Embryonic facial prominence (tissue), 1 donor: ENCODE results near the gene RAMP3.

Experiments
- DNase-seq: peaks from one replicate; pipeline ENCODE4 v3.0.0-alpha.2; 2016; ENCODE audit errors: extremely low spot score

Gene RAMP3

DNA sequence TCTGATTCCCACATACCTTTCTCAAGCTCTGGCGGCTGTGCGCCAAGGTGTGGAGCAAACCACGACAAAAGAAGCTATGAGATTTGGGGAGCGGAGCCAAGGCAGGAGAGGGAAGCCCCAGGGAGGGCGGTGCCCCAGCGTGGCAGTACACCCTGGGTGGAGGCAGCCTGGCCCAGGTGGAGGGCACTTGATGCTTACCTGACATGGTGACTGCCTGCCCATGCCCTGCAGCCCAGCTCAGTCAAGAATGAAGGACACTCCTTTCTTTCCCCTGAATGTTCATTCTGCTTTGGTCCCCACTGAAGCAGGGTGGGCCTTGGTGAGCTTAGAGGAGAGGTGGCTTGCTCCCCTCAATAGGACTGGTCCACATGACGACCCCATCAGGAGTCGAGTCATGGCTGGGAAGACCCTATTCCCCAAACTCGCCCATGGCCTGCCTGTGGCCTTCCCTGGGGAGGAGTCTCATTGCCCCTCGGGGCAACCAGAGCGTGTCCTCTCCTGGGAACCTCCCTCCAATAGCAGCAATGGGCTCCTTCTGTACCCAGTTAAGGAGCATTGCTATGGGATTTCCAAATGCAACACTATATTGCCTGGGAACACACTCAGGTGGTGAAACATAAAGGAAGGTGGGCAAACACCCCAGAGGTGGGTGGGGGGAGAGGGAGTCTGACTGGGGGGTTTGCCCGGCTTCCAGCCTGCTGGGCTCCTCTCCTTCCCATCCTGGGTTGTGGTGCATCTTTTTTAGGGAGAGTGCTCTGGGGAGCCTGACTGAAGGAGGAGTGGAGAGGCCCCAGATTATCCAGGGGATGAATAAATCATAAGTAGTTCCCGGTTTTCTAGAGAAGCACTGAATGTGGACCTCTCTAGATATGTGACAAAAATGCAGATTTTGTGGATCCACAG is 22.7 kb downstream of the RAMP3 start:
- no peak for DNase-seq

DNA sequence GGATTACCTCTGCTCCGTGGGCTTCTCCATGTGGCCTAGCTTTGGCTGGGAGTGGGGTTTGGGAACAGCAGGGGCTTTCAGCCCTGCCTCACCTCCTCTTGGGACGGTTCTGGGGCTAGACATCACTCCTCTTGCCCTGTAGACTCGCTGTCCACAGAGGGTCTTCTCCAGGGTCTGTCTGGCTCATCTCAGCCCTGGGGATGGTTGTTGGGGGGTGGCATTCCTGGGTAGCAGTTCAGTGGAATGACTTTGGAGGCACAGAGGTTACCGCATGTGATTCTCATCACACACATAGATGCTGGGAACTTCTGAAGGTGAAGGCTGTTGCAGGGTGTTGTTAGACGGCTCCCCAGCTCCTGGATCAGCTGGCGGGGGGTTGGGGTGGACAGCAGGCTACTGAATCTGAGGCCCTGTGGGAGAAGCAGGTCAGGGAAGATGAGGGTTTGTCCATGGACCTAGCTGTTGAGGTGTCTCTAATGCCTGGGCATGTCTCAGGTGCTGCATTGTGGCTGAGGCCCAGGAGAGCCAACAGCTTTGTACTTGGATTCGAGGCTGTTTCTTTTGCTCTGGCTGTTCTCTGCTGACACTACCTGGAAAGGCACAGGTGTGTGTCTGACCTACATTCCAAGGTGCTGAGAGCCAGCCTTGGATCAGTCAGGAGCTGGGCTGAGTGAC is 23.8 kb downstream of the RAMP3 start:
- no peak for DNase-seq

DNA sequence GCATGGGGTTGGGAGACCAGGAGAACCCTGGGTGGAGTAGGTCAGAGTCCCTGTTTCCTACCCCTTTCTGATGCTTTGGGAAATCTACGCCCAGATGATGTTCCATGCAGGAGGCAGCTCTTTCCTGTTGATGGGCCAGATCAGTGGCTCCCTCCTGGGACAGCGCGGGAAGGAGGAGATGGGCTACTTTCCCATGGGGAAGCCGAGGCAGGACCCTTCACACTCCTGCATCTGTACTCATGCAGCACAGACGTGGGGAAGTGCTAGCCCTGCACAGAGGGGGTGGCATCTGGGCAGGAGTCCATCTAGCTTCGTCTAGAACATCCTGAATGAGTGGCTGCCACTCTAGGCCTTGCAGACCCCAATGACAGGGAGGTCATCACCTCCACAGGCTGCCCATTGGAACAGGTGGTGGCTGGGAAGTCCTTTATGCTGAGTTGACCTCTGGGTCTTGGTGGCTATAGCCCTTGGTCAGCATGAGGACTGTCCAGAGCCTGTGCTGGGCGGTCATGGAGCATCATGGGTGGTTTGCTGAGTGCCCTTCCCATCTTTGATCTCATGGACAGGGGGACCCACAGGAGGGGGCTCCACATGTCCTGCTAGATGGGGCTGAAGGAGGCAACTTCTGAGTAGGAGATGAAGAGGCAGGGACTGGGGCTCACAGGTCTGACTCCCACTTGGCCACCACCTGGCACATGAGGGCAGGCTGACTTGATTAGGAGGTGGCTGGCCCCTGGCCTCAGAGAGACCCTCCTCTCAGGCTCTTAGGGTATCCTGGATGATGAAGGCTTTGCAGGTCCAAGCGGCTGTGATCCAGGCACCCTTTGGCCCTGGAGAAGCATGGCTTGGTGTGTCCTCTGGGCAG is 24.6 kb downstream of the RAMP3 start:
- DNase-seq: no peak

- DNase-seq: no peak
Measured at GRCh38 chr7:45182856-45183710, 25.5 kb downstream of the RAMP3 start.

DNA sequence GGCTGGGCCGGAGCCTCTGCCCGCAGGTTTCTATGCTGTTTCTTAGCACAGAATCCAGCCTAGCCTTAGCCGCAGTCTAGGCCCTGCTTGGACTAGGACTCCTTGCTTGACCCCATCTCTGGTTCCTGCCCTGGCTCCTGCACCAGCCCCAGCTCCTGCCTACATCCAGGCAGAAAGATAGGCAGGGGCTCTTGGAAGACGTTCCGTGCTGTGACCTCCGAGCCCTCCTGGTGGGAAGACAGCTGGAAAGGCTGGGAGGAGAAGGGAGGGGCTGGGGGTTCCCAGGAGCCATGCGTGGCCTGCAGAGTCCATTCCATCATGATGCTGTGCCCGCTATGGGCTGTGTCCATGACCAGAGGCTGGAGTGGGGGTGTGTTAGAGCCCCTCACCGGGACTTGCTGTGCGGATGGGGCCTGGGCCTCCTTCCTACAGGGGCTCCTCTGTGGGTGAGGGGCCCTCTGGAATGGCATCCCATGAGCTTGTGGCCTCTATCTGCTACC is 26.2 kb downstream of the RAMP3 start:
- no peak for DNase-seq

- DNase-seq: no peak
Measured at GRCh38 chr7:45184326-45185027, 26.9 kb downstream of the RAMP3 start.

GRCh38 chr7:45185028-45185863 is 27.7 kb downstream of the RAMP3 start:
- no peak for DNase-seq

DNA sequence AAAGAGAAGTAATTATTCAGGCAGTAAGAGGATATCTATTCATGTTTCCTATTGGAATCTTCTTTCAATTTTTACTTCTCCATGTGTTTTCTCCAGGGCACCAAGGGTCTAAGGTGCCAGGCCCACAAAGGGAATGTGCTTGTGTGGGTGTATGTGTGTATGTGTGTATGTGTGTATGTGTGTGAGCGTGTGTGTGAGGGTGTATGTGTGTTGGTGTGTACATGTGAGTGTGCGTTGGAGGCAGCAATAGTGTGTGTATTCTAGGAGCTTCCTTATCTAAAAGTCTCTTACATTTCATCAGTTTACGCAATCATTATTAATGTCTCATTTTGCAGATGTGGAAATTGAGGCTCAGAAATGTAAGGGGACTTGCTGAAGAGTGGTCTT is 28.3 kb downstream of the RAMP3 start:
- no peak for DNase-seq

- no peak for DNase-seq
Measured at GRCh38 chr7:45186261-45186813, 28.7 kb downstream of the RAMP3 start.

DNA sequence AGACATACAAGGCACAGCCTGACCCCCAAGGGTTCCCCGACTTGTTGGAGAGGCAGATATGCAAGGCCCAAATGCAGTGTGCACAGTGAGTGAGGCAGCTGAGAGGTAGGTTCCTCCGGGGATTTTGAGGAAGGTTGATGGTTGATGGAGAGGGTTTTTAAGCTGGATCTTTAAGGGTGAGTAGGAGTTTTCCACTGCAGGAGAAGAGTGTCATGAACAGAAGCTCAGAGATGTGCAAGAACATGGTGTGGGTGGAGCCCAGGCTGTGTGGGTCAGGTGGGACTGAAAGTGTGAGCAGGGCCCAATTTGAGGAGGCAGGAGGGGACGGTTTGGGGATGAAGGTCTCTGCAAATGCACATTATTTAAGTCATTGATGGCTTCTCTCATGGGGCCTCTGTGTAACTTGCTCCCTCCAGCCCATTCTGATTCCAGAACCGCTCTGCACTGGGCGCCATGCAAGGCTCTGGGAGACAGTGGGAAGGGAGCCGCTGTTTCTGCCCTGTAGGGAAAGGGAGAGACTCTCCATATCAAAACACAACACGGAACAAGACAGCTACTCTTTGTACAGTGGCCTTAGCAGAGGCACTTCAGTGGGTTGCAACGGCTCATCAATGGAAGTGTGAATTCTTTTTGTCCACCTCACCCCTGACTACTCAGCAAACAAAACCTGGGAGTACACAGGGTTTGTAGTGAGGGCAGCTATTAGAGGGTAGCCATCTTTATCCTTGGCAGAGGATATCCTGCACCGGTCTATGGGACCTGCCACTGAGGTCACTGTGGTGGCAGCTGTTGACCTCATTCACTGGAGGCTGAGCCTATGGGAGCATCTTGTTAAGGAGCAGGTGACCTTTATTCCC is 29.7 kb downstream of the RAMP3 start:
- DNase-seq: no peak

GRCh38 chr7:45187946-45188411 is 30.4 kb downstream of the RAMP3 start:
- DNase-seq: no peak

GRCh38 chr7:45188736-45189135 is 31.1 kb downstream of the RAMP3 start:
- no peak for DNase-seq

GRCh38 chr7:45189151-45189970 is 31.8 kb downstream of the RAMP3 start:
- no peak for DNase-seq

GRCh38 chr7:45190406-45191165 is 33.0 kb downstream of the RAMP3 start:
- no peak for DNase-seq

- no peak for DNase-seq
Measured at GRCh38 chr7:45191396-45191795, 33.8 kb downstream of the RAMP3 start.

DNA sequence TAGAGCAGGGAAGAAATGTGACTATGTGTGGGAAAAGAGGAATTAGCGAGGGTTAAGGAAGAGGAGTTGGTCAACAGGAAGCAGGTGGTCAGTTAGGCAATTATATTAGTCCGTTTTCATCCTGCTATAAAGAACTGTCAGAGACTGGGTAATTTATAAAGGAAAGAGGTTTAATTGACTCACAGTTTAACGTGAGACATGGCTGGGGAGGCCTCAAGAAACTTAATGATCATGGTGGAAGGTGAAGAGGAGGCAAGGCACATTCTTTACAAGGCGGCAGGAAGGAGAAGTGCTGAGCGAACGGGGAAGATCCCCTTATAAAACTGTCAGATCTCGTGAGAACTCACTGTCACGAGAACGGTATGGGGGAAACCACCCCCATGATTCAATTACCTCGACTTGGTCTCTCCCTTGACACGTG is 35.0 kb downstream of the RAMP3 start:
- no peak for DNase-seq
